HG03354 (cell line): ENCODE data around the gene WNK1.
A peak's percentile ranks its signal among the peaks of the same experiment; 100 is the strongest.
"Not testable (repeated sequence)": the region's sequence is repeated elsewhere in the genome, so short reads cannot be mapped to it uniquely, and the experiment has no call there.

Experiments
- ATAC-seq: cut with Tn5 transposase; IDR thresholded peaks from one replicate; pipeline ENCODE4 v1.9.1; 2021; ENCODE audit warnings: mild to moderate bottlenecking; ENCODE audit not compliant: unreplicated experiment, poor library complexity, severe bottlenecking

The WNK1 gene

DNA sequence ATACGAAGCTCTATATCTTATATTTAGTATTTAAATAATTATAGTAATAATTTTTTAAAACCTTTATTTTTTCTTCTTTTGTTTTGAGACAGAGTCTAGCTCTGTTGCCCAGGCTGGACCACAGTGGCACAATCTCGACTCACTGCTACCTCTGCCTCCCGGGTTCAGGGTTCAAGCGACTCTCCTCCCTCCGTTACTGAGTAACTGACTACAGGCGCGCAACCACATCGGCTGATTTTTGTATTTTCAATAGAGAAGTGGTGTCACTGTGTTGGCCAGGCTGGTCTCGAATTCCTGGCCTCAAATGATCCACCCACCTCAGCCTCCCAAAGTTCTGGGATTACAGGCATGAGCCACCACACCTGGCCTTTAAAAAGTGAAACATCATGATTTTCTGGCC is 13.0 kb upstream of the WNK1 start:
- no peak for ATAC-seq

DNA sequence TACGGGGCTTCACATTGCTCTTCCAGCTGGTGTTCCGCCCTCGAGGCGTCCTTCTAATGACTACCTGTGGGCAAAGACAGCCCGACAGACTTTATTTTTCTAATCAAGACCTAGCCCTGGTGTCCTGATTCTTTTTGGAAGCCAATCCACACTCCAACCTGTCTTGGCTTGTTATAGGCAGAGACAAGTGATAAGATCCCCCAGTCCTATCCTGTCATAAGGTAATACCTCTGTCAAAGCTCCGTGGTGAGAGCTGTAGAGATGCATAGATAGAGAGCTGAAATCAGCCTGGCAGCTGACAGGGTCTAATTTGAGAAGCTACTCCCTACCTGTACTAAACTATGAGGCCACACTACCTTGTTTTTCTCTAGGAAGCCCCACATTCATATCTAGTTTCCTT is 11.5 kb upstream of the WNK1 start:
- no peak for ATAC-seq

DNA sequence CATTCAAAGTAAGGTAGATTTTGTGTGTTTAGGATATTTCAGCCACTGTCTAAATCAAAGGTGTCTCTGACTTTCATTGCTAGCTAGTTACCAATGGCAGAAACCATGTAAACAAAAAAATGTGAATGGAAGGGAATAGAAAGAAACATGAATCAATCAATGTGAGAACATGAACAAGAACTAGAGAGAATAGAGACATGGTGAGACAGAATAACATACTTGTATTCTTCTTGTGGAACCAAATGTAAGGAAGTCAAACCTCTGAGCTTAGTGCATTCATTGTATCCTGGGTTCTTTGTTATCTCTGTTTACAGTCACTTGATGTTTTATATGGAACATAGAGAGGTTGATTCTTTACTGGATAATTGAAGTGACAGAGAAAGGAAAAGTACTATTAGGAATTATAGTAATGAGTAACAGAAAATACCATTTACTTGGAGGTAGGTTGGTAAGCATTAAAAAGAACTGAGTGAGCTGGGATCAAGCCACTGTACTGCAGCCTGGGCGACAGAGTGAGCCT is 2.6 kb upstream of the WNK1 start:
- no peak for ATAC-seq

DNA sequence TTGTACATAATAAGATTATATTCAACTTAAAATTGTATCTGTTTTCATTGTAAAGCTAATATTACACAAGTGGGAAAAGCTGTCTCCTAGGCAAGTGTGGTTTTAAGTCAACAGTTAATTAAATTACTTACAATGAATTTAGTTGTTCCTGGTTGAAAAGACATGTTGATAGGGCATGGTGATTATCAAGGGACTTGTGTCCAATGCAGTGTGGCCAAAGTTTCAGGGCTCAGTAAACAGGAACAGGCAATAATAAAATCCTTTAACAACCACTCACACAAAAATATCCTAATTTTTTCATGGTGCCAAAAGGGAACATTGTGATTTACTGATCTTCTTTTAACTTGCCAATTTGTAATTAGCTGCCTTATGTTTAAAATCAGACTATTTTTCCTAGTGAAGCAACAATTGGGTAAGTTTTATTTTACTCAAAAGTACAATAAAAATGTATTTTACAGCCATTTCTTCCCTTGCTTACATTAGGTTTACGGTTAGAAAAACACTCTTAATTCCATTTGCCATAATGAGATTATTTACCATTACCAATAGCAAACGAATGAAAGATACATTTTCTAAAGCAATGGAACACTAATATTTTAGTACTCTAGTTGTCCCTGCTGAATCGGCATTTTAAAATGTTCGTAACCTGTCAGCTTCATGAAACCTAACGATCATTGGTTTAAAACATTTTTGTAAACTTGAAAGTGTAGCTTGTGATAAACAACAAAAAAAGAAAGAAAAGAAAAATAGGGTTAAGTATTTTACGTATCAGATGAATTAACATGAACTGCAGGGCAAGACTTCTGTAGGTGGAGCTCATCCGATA is 1.8 kb upstream of the WNK1 start:
- no peak for ATAC-seq

DNA sequence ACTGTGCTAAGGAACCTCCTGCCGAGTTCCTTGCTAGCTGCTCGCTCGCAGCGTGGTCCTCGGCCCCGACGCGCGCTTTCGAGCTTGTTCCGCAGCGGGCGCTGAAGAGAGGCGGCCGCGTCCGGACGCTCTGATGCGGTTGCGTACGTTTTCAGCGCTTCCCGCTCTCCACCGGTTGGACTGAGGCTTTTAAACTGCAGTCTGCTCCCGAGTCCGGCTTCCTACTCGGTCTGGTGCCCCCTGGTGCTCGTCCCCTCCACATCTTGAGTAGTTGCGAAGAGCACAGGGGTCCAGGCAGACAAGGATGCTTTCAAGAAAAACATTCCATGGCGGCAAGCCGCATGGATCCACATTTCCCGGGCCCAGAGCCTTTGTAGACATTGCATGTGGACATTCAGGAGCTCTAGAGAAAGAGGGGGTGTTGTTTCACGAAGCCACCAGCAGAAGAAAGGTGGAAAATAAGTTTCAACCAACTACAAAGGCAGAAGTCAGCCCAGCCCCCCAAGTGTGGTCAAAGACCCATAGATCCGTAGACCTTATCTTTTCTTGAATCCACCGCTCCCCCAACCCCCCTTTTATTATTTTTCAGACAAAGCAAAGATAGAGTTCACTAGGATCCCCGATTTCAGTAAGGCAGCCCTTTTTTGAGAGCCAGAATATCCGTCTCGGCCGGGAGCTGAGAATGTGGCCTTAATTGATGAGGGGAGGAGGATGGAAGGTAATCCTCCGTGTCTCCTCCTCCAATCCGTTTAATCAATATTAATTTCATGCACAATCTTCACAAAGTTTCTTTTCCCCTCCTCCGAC is 984 bp upstream of the WNK1 start:
- peak; percentile 44 for ATAC-seq

DNA sequence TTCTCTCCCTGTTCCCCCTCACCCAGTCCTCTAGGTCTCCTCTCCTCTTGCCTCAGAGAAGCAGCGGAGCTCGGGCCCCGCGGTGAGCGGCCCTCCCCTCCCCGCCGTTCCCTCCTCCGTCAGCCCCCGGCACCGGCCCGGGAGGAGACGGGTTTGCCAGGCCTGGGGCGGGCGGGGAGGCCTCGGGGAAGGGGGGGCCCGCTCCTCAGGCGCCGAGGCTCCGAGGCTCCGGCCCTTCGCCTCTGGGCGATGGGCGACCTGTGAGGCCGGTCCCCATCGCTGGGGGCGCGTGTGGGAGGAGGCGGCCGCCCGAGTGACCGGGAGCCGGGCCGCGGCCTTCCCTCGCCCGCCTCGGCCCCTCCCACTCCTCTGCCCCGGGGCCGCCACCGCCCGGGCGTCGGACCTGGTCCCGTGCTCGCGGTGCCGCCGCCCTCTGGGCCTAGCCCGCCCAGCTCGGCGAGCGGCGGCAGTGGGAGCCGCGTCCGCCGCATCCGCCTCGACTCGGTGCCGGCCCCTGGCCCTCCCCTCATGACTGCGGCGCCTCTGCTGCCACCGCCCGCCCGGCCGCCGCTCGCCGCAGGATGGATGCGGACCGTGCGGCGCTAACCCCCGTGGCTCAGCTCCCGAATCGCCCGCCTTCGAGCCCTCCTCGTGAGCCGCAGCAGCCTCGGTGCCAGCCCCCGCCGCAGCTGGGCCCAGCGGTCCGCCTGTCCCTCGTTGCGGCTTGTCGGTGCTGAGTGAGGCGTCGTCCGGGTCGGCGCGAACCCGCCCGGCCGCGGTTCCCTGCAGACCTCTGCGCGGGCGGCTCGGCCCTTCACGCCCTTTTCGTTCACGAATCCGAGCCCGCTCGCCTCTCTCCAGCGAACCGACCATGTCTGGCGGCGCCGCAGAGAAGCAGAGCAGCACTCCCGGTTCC is 574 bp downstream of the WNK1 start:
- ATAC-seq, result peak; percentile 29

DNA sequence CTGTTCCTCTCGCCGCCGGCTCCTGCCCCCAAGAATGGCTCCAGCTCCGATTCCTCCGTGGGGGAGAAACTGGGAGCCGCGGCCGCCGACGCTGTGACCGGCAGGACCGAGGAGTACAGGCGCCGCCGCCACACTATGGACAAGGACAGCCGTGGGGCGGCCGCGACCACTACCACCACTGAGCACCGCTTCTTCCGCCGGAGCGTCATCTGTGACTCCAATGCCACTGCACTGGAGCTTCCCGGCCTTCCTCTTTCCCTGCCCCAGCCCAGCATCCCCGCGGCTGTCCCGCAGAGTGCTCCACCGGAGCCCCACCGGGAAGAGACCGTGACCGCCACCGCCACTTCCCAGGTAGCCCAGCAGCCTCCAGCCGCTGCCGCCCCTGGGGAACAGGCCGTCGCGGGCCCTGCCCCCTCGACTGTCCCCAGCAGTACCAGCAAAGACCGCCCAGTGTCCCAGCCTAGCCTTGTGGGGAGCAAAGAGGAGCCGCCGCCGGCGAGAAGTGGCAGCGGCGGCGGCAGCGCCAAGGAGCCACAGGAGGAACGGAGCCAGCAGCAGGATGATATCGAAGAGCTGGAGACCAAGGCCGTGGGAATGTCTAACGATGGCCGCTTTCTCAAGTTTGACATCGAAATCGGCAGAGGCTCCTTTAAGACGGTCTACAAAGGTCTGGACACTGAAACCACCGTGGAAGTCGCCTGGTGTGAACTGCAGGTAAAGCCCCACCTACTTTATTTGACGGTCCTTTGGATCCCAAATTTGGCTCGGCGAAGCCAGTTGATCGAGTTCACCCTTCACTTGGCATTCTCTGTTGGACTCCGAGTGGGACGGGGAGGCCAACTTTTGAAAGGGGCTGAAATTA is 1.5 kb downstream of the WNK1 start:
- ATAC-seq, result peak; percentile 27

DNA sequence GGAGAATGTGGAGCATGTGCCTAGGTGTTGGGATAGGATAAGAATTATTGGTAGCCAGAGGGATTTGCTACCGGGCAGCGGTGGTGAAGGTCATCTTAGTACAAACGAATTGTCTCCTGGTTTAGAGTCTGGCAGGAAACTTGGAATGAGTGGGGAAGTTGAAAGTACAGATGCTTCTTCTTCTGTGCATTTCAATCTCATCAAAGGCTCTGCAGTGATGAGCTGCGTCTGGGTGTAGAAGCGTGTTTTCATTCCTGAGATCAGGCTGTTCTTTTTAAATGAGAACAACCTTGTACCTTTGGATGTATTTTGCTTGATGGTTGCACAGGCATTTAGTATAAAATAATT is 2.1 kb downstream of the WNK1 start:
- no peak for ATAC-seq

DNA sequence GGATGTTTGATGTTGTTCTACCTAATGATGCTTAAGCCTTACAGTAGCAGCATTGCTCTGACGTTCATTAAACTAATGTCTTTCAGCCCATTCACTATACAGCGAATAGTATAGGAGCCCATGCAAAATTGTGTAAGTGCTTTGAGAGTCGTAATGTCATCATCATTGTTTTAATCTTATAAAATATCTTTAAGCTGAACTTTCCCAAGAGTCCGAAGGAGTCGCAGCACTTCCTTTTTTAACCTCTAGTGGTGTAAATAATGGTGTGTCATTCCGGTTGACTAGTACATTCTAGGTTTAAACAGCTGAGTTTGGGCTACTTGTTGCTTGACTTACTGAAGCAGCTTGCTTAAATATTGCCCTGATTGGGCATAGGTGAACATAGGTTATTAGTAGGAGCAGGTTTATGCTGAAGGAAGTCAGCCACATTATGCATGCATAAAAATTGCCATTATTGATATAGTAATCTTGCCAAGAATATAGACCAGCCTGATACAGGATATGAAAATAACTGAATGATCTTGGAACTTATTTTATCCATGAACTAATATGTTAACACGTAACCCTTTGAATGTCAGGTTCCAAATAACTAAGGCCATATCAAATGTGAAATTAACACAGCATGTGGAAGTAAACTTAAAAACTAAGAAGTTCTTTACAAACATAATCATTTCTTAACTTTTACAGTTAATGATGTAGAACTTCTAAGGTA is 2.6 kb downstream of the WNK1 start:
- ATAC-seq, result no peak

DNA sequence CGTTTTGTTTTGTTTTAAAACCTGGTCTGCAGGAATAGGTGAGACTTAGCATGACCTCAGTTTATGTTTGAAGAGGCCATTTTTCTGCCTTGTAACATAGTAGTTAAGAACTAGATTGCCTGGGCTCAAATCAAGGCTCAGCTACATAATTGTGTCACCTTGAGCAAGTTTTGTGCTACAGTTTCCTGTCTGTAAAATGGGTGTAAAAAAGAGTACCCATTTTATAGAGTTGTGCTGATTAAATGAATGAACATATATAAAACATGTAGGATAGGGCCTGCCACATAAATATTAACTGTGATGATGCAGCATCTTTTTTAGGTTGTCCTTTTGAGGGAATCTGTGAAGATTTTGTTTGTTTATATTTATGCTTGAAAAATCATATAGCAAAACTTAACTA is 7.2 kb downstream of the WNK1 start:
- ATAC-seq, result no peak

DNA sequence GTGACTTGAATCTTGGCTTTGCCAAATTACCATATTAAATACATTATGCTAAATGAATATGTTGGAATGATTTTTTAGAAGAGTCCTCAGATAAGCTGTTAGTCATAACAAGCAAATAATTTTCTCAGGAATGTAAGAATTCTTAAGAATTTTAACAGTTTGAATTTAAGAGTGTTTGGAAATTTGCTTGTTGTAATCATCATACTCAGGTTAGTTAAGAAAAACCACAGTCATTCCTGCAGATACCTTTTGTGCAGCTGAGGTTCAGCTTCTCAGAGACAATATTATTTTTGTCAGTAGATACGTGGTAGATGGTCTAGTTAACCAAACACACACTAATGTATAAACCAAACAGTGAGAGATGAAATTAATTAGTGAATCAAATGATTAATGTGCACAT is 8.9 kb downstream of the WNK1 start:
- ATAC-seq, result no peak

DNA sequence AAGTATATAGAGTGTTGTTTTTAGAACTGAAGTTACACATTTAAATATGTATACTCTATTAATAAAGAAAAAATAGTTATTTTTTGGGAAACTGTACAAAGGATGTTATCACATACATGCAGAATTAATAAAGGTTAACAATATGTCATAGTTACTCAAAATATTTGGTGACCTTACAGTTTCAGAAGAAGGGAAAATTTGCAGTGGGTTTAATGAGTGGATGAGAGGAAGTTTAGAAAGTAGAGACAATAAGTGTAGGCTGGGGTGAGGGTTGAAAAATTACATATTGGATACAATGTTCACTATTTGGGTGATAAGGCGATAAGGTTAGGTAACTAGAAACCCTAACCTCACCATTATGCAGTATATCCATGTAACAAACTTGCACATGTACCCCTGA is 13.5 kb downstream of the WNK1 start:
- no peak for ATAC-seq

DNA sequence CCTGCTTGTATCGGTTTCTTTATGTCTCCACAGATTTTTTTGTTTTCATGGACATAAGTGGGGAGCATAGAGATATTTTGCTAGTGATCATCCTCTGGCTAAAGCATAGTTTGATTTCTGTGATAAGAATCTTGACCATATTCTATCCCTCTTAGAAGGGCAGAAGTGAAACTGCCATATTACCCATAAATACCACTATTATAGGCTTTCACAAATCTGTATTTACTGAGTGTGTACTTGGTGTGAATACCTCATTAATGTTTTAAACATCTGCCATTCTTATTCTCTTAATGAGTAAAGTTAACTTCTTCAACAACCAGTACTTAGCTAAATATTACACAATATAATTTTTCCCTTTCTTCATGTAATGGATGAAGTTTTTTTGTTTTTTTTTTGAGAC is 16.1 kb downstream of the WNK1 start:
- no peak for ATAC-seq

DNA sequence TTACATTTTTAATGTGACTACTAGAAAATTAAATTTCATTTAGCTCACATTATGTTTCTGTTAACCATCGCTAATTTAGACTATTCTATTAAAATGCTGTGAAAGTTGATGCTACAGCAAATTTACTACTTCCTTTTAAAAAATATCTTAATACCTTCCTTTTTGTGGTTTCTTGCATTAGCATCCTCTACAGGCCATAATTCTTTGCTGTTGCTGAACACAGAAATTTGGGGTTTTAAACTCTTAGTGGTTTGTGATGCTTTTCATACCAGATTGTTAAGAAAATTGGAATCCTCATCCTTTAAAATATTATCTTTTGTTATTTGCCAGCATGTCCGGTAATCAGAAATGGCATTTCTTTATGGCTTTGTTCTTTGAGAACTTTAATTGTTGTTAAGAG is 18.1 kb downstream of the WNK1 start:
- ATAC-seq, result no peak

DNA sequence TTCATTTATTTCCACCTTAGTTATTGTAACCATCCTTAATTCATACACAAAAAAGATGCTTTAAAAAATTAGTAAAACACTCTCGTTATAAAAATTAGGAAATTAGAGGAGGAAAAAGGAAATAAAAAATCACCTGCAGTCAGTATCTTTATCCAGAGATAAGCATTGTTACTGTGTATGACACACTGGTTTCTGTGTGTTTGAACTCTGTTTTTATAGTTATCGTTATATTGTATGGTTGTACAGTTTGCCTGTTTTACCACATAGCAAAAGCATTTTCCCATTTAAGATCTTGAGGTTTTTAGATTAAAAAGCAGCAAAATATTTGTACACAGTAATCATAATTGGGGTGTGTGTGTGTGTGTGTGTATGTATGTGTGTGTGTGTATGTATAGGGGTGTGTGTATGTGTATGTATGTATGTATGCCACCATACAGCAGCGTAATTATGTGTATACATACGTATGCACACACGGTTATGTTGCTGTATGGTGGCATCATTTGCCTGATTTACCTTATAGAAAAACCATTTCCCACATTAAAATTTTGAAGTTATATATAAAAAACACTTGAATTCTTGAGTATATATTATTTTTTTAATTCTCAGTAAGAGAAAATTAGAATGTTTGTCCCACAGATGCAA is 19.8 kb downstream of the WNK1 start:
- no peak for ATAC-seq

DNA sequence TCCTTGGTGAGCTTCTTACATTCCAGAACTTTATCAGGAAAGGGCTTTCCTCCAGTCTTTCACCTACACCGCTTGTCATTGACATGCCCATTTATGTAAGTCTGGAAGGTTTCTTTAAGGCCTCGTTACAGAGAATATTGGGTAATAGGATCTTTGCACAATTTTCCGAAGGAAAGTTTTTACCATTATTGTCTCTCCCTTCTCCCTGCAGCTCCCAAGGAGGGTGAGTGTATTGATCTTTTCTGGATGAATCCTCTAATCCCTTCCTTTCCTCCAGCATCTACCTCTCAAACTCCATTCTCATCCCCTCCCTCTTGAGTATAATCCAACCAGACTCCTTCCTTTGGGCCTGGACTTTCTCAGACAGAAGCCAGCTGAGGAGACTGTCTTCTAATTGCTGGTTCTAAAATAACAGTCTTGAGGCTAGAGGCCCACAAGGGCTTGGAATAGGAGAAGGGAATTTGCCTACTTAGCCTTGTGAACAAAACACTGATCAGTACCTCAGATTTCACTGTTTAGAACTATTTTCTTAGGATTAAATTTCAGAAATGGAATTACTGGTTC is 21.8 kb downstream of the WNK1 start:
- no peak for ATAC-seq

DNA sequence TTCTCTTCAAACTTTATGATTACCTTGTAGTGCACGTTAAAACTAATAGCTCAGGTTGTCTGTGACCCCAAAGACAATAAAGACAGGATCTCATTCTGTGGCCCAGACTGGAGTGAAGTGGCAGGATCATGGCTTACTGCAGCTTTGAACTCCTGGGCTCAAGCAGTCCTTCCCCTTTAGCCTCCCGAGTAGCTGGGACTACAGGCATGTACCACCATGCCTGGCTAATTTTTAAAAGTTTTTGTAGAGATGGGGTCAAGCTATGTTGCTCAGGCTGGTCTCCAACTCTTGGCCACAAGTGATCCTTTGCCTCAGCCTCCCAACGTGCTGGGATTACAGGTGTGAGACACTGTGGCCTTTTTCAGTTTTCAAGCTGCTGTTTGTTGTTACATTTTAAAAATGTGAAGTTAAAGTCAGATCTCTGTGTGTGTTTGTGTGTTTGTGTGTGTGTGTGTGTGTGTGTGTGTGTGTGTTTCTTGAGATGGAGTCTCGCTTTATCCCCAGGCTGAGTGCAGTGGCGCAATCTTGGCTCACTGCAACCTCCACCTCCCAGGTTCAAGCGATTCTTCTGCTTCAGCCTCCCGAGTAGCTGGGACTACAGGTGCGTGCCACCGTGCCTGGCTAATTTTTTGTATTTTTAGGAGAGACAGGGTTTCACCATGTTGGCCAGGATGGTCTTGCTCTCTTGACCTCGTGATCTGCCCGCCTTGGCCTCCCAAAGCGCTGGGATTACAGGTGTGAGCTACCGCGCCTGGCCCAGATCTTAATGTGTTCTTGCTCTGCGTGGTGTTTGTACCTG is 23.8 kb downstream of the WNK1 start:
- not testable (repeated sequence) for ATAC-seq
